Trophoblast cell (in vitro differentiated cells and primary cell): ENCODE results near the gene PRPF6.

Experiments
- DNase-seq, 2 donors: peaks; one replicate each; pipeline ENCODE4 v3.0.0-alpha.2; 2016
- H2AFZ ChIP-seq: 2 replicates; pipeline ENCODE4 v1.6.1; 2013; ENCODE audit warnings: low read length, moderate library complexity, mild to moderate bottlenecking; ENCODE audit not compliant: insufficient read depth, poor library complexity
- H2AK5ac ChIP-seq: 2 replicates; pipeline ENCODE4 v1.6.1; 2013; ENCODE audit warnings: mild to moderate bottlenecking, low read length
- H2BK120ac ChIP-seq: 2 replicates; pipeline ENCODE4 v1.6.1; 2013; ENCODE audit warnings: low read length, mild to moderate bottlenecking, moderate library complexity; ENCODE audit not compliant: insufficient read depth, poor library complexity
- H2BK12ac ChIP-seq: 2 replicates; pipeline ENCODE4 v1.6.1; 2013; ENCODE audit warnings: mild to moderate bottlenecking, low read length, moderate library complexity
- H2BK5ac ChIP-seq: 2 replicates; pipeline ENCODE4 v1.6.1; 2013; ENCODE audit warnings: low read length, low read depth, moderate library complexity, mild to moderate bottlenecking; ENCODE audit not compliant: poor library complexity
- H3K14ac ChIP-seq: 2 replicates; pipeline ENCODE4 v1.6.1; 2013; ENCODE audit warnings: mild to moderate bottlenecking, low read length
- H3K18ac ChIP-seq: 2 replicates; pipeline ENCODE4 v1.6.1; 2013; ENCODE audit warnings: mild to moderate bottlenecking, low read length
- H3K23ac ChIP-seq: 2 replicates; pipeline ENCODE4 v1.6.1; 2013; ENCODE audit warnings: low read length
- H3K27ac ChIP-seq: 2 replicates; pipeline ENCODE4 v1.5.1; 2013; ENCODE audit warnings: low read depth, mild to moderate bottlenecking, inconsistent platforms, low read length, moderate library complexity
- H3K27me3 ChIP-seq: 2 replicates; pipeline ENCODE4 v1.6.1; 2013; ENCODE audit warnings: inconsistent platforms, mild to moderate bottlenecking, low read length, moderate library complexity; ENCODE audit not compliant: insufficient read depth
- H3K36me3 ChIP-seq, 2 experiments: 1 replicate in 1 of 2; 2 replicates in 1 of 2; pipeline ENCODE4 v1.6.1; 2013; ENCODE audit warnings: low read length in 2 of 2, mild to moderate bottlenecking in 2 of 2, moderate library complexity in 1 of 2; ENCODE audit not compliant: insufficient read depth in 2 of 2, control insufficient read depth in 1 of 2
- H3K4ac ChIP-seq: 2 replicates; pipeline ENCODE4 v1.6.1; 2013; ENCODE audit warnings: low read depth, mild to moderate bottlenecking, low read length, moderate library complexity
- H3K4me1 ChIP-seq, 2 experiments: 1 replicate in 1 of 2; 2 replicates in 1 of 2; pipeline ENCODE4 v1.6.1; 2013; ENCODE audit warnings: low read length in 2 of 2, mild to moderate bottlenecking in 2 of 2, moderate library complexity in 1 of 2; ENCODE audit not compliant: insufficient read depth in 2 of 2, control insufficient read depth in 1 of 2
- H3K4me2 ChIP-seq: 2 replicates; pipeline ENCODE4 v1.6.1; 2013; ENCODE audit warnings: inconsistent platforms, mild to moderate bottlenecking, low read length, moderate library complexity
- H3K4me3 ChIP-seq: 2 replicates; pipeline ENCODE4 v1.5.1; 2013; ENCODE audit warnings: mild to moderate bottlenecking, low read depth, low read length, inconsistent platforms
- H3K79me1 ChIP-seq: one replicate; pipeline ENCODE4 v1.6.1; 2013; ENCODE audit warnings: low read length
- H3K79me2 ChIP-seq: 2 replicates; pipeline ENCODE4 v1.6.1; 2013; ENCODE audit warnings: low read length, mild to moderate bottlenecking; ENCODE audit not compliant: control insufficient read depth, insufficient read depth, poor library complexity
- H3K9ac ChIP-seq: 2 replicates; pipeline ENCODE4 v1.6.1; 2013; ENCODE audit warnings: mild to moderate bottlenecking, low read length
- H3K9me3 ChIP-seq: 2 replicates; pipeline ENCODE4 v1.6.1; 2013; ENCODE audit warnings: low read depth, mild to moderate bottlenecking, control low read depth, inconsistent platforms, low read length; ENCODE audit not compliant: insufficient read depth
- H4K12ac ChIP-seq: 2 replicates; pipeline ENCODE4 v1.6.1; 2013; ENCODE audit warnings: low read depth, mild to moderate bottlenecking, low read length, moderate library complexity
- H4K8ac ChIP-seq: 2 replicates; pipeline ENCODE4 v1.6.1; 2013; ENCODE audit warnings: low read depth, mild to moderate bottlenecking, low read length, moderate library complexity
- H4K91ac ChIP-seq: one replicate; pipeline ENCODE4 v1.6.1; 2013; ENCODE audit warnings: low read depth, mild to moderate bottlenecking, low read length, moderate library complexity
- WGBS: extraction: QIAGEN DNeasy Blood & Tissue Kit; methylation state at CpG from one replicate; pipeline ENCODE4 v1.1.7; 2013; ENCODE audit warnings: missing lambda C conversion rate; ENCODE audit not compliant: insufficient read length, insufficient coverage; ENCODE audit errors: extremely low coverage; 5-methylcytosine and 5-hydroxymethylcytosine counted together

The PRPF6 gene

DNA sequence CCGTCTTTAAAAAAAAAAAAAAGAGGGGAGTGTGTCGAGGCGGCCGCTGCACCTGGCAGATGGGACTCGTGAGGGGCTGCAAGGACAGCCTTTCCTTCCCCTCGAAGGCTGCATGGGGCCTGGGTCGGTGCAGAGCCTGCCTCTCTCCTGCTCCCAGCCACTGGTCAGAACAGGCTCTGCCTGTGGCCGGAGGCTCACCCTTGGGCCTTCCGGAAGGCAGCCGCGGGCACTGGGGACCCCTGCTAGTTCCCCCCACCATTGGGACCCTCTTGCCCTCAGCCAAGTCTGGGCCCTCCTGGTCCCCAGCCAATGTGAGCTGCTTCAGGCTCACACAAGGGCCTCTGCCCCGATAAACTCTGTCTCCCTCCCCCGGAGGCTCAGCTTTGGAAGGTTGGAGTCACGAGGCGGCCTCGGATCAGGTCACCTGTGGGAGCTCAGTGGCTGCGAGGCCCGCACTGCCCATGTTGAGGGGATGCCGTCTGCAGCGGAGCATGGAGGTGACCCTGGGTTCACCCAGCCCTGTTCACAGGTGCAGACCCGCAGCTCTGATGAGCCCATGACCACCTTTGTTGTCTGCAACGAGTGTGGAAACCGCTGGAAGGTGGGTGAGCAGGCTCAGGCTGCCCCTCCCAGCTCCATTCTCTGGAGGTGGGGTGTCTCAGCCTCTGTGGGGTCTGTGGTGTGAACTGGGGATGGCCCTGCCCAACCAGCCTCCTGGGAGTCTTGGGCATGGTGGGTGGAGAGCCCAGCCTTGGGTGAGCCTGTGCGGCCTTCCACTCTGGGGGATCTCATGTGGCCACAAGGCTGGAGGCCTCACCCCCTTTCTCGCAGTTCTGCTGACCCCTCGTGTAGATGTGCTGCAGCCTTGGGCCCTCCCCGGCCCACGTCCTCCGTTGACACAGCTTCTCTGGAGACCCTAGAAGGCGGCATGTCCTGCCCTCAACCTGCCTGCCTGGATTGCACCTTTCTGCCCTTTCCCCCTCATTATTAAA, 90.7 kb downstream of the PRPF6 start:
- peaks cover 21 to 32% of the 10 kb centered on the region in 2 experiments for H3K36me3 ChIP-seq
- no peak overlapping the region for H3K9ac ChIP-seq
- H2BK120ac ChIP-seq: no peak overlapping the region
- H2AFZ ChIP-seq: no peak overlapping the region
- no peak overlapping the region for H4K8ac ChIP-seq
- no peak overlapping the region for H3K4ac ChIP-seq
- no peak for DNase-seq
- H3K4me3 ChIP-seq: no peak overlapping the region
- no peaks in the 10 kb centered on the region for H3K79me1 ChIP-seq
- no peaks in the 10 kb centered on the region for H3K9me3 ChIP-seq
- H2AK5ac ChIP-seq: no peak overlapping the region
- H2BK5ac ChIP-seq: no peak overlapping the region
- H3K18ac ChIP-seq: no peak overlapping the region
- no peaks in the 10 kb centered on the region for H3K4me1 ChIP-seq
- H3K27ac ChIP-seq: no peak overlapping the region
- H4K91ac ChIP-seq: no peak overlapping the region
- WGBS: no CpG with 5 or more reads among the region's 30 CpGs
- H3K79me2 ChIP-seq: no peaks in the 10 kb centered on the region
- no peak overlapping the region for H2BK12ac ChIP-seq
- H4K12ac ChIP-seq: no peak overlapping the region
- H3K23ac ChIP-seq: no peak overlapping the region
- H3K4me2 ChIP-seq: no peak overlapping the region
- no peak overlapping the region for H3K14ac ChIP-seq
- H3K27me3 ChIP-seq: no peaks in the 10 kb centered on the region

- no peak overlapping the region for H4K12ac ChIP-seq
Measured at GRCh38 chr20:64072498-64073063, 91.6 kb downstream of the PRPF6 start.

GRCh38 chr20:64073476-64074183, 92.7 kb downstream of the PRPF6 start:
- Histone ChIP-seq H3K4ac (no peak overlapping the region), H3K9me3 (no peaks in the 10 kb centered on the region), H3K79me1 (no peaks in the 10 kb centered on the region), H3K9ac (no peak overlapping the region), H3K79me2 (no peaks in the 10 kb centered on the region), H3K4me2 (no peak overlapping the region), H3K36me3 (peaks cover 21 to 32% of the 10 kb centered on the region in 2 experiments), H2BK5ac (no peak overlapping the region), H4K8ac (no peak overlapping the region), H3K27me3 (no peaks in the 10 kb centered on the region), H2AFZ (no peak overlapping the region), H3K4me1 (peaks cover 0 to 4% of the 10 kb centered on the region in 2 experiments), H2BK120ac (no peak overlapping the region), H3K23ac (no peak overlapping the region), H2AK5ac (no peak overlapping the region), H3K4me3 (no peak overlapping the region), H2BK12ac (no peak overlapping the region), H3K27ac (no peak overlapping the region), H4K91ac (no peak overlapping the region), H4K12ac (no peak overlapping the region), H3K18ac (no peak overlapping the region), H3K14ac (no peak overlapping the region)
- DNase-seq: no peak
- WGBS: no CpG with 5 or more reads among the region's 37 CpGs

More at GRCh38 chr20:64072498-64073063, 91.6 kb downstream of the PRPF6 start:
- Histone ChIP-seq H2BK12ac (no peak overlapping the region), H3K9me3 (no peaks in the 10 kb centered on the region), H3K4me2 (no peak overlapping the region), H2AK5ac (no peak overlapping the region), H3K4me3 (no peak overlapping the region), H3K79me2 (no peaks in the 10 kb centered on the region), H3K27ac (no peak overlapping the region), H3K79me1 (no peaks in the 10 kb centered on the region), H3K27me3 (no peaks in the 10 kb centered on the region), H3K9ac (no peak overlapping the region), H2BK120ac (no peak overlapping the region), H3K23ac (no peak overlapping the region), H3K18ac (no peak overlapping the region), H3K14ac (no peak overlapping the region), H2AFZ (no peak overlapping the region), H3K4ac (no peak overlapping the region), H2BK5ac (no peak overlapping the region), H4K91ac (no peak overlapping the region), H3K4me1 (no peaks in the 10 kb centered on the region), H3K36me3 (peaks cover 21 to 32% of the 10 kb centered on the region in 2 experiments), H4K8ac (no peak overlapping the region)
- WGBS: no CpG with 5 or more reads among the region's 14 CpGs
- DNase-seq: no peak

DNA sequence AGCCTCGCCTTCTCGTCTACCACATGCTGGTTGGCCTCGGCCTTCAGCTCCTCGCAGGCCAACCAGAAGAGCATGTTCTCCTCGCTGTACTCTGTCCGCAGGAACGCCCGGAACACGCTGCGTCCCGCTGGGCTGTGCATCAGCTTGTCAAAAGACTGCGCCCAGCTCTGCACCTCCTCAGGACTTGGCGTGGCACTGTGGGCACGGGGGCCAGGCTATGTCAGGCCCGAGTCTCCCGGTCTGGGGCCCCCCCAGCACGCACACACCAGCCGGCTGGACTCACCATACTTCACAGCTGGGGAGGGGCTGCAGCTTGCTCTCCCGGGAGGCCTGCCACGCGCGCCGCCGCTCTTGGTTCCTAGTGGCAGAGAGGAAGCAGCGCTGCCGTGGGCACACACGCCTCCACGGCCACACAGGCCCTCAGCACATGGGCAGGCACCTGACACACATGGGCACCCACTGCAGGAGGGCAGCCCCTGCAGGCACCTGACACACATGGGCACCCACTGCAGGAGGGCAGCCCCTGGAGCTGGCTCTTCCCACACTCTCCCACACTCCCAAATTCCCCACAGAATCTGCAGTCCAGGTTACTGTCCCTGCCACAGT, 93.4 kb downstream of the PRPF6 start:
- Histone ChIP-seq H4K91ac (no peak overlapping the region), H3K9ac (no peak overlapping the region), H3K4me1 (peaks cover 4 to 8% of the 10 kb centered on the region in 2 experiments), H2BK5ac (no peak overlapping the region), H3K23ac (no peak overlapping the region), H4K12ac (no peak overlapping the region), H3K36me3 (peaks cover 21 to 32% of the 10 kb centered on the region in 2 experiments), H3K27ac (no peak overlapping the region), H3K9me3 (no peaks in the 10 kb centered on the region), H3K79me2 (peaks cover 4% of the 10 kb centered on the region), H3K4me3 (no peak overlapping the region), H2BK12ac (no peak overlapping the region), H3K18ac (no peak overlapping the region), H4K8ac (no peak overlapping the region), H2BK120ac (no peak overlapping the region), H3K4ac (no peak overlapping the region), H3K4me2 (no peak overlapping the region), H2AK5ac (no peak overlapping the region), H2AFZ (no peak overlapping the region), H3K79me1 (peaks cover 4% of the 10 kb centered on the region), H3K27me3 (no peaks in the 10 kb centered on the region), H3K14ac (no peak overlapping the region)
- no CpG with 5 or more reads among the region's 28 CpGs for WGBS
- DNase-seq: no peak
